Stromal cell of bone marrow (primary cell): Measurements from ENCODE around the gene XAB2.

ENCODE experiments used
- DNase-seq: peaks from one replicate; pipeline ENCODE4 v3.0.0-alpha.2; 2012; ENCODE audit warnings: low read depth

The XAB2 gene

DNA sequence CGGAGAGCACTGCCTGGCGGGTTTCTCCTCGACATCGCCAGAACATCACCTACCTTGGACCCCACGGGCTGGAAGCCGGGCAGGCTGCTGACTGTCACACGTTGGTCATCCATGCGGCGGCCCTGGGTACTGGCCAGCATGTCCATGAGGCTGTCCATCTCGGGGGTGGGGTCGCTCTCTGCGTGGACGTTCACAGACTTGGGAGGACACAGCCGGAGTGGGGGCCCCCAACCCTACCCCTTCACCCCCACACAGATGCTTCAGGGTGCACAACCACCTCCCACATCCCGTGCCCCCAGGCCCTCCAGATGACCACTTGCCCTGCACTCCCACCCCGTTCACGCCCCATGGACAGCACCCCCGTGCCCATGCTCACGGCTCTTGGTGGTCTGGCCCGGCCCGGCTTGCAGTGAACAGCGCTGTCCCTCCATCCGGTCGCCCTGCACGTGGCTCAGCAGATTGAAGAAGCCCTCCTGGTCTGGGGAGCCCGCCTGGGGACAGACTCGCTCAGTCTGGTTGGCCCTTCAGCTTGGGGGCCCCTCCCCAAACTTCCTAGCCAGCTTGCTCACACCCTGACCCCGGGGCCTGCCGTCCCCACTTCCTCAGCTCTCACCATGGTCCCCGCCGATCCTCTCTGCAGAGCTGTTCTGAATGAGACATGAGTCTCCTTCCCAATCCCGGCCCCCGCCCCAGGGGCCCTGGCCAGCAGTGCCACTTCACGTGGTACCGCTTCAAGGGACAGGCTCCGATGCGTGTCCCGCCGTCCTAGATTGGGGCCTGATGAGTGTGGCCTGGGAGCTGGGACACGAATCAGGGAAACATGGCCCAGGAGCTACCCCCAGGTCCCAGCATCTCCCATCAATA is 3.2 kb upstream of the XAB2 start:
- DNase-seq, result no peak

DNA sequence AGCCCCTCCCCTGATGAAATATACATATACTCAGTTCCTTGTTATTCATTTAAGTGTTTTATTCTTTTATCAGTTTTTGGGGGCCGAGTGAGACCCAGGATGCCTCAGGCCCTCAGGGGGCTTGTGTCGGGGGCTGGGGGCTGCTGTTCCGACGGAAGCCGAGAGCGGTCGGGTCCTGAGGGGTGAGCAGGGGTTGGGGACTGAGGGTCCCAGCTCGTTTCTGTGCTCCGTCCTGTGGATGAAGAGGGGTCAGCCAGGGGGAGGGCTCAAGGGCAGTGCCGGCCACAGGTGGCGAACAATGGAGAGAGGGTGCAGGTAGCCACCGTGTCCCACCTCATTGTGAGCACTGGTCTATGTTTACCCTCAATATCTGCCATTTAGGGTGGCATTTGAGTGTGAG is 2.2 kb upstream of the XAB2 start:
- DNase-seq, result no peak

DNA sequence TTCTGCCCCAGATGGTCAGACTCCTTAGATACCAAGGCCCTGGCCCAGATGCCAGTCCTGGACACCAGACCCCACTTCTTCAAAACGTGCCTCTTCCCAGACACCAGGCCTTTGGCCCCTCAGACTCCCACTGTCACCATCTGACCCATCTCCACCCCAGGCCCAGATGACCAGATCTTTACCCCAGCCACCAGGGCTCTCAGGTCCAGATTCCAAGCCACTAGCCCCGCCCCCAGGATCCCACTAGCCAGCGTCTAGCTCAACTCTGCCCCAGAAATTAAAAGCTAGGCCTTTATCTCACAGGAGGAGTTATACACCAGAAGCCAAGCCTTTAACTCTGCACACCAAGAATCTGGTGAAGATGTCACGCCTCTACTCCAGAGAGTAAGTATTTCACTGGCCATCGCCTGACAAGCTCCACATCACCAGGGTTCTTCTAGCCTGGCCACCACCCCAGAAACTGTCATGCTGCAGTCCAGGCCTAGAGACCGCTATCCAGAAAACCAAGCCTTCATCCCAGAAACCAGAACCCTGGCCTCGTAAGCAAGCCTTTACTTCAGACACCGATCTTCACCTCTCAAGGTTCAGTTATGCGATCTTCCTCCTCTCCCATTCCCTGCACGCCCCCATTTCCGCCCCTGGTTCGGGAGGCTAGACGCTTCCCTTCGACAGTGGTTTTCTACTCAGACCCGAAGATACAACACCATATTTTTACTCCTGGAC is 595 bp downstream of the XAB2 start:
- DNase-seq, result no peak

DNA sequence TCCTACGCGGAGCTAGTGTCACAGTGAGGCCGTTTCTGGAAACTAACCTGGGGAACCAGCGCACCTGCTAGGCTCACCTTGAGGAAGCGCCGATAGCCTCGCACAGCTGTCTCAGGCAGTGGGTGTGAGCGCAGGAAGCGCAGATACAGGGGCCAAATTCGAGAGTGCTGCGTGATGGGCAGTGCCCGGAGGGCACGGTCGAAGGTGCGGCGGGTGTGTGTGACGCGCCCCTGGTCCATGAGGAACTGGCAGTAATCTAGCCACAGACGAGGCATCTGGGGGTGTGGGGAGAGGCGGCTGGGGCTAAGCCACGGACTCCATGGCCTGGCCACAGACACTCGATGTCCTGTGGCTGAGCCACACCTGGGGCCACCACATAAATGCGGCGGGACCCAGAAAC is 2.2 kb downstream of the XAB2 start:
- DNase-seq, result no peak

DNA sequence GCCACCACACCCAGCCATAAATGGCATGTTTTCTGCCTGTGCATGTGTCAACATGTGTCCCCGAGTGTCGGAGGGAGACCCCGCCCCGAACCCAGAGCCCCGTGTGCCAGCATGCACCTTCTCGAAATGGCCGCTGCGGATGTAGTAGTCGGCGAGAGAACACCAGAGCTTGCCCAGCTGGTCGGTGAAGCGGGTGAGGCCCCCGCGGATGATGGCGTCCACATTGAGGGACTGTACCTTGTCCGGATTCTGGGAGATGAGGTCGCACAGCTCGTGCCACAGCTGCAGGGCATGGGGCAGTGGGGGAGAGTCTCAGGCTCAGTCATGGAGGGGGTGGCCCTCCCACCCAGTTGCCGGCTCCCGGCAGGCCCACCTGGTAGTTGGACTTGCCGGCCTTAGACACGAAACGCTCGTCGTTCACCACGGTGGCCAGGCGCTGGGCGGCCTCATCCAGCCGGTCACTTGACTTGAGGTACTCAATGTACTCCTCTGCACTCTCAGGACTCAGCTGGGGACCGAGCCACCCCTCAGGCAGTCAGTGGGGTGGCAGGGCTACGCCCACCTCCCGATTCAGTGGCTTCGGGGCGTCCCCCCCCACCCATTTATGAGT is 3.5 kb downstream of the XAB2 start:
- no peak for DNase-seq

DNA sequence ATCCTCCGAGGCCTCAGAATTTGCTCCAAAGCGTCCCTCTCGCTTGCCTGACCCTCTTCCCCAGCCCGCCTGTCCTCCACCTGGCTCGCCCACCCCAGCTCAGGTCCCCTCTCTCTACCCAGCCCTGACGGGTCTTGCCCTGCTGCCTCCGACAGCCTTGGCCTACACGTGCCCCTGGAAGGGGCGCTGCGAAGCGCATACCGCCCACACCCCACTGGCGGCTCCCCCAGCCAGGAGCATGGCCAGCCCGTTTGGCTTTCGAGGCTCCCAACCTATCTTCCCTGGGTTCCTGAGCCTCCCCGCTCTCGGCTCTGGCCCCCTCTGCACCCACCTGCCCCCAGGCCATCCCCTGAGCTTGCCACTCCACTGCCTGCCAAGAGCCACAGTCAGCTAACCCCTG is 4.5 kb downstream of the XAB2 start:
- no peak for DNase-seq

DNA sequence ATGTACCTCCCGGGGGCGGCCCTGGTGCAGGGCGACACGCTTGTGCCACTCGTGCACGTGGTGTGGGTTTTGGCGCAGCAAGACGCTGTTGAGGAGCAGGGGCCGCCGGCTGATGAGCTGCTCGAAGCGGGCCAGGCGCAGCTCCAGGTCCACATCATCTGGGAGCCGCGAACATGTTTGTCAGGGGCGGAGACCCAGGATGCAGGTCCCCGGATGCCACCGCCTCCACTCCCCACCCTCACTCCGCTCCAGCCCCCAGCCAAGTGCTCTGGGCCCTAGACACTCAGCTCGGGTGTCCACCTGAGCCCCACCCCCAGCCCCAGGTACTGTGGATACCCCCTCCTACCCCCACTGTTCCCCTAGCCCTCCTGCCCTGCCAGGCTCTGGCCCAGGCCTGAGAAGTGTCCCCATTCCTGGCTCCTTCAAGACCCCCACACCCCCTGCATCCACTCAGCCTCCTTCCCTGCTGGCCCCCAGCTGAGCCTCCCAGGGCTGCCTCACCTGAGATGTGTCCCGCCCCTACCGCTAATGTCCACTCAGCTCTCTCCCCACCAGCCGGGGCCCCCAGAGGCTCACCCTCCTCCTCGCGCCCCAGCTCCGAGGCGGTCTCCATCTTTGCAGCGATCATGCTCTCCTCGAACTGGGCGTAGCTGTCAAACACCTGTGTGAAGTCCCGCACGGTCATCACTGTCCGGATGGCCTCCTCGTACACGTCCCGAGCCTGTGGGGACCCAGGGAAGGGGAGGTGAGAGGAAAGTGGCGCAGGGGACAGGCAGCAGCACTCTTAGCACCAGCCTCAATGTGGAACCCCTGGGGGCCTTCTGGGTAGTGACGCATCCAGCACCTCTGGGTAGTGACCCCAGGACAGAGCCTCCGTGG is 5.4 kb downstream of the XAB2 start:
- no peak for DNase-seq

DNA sequence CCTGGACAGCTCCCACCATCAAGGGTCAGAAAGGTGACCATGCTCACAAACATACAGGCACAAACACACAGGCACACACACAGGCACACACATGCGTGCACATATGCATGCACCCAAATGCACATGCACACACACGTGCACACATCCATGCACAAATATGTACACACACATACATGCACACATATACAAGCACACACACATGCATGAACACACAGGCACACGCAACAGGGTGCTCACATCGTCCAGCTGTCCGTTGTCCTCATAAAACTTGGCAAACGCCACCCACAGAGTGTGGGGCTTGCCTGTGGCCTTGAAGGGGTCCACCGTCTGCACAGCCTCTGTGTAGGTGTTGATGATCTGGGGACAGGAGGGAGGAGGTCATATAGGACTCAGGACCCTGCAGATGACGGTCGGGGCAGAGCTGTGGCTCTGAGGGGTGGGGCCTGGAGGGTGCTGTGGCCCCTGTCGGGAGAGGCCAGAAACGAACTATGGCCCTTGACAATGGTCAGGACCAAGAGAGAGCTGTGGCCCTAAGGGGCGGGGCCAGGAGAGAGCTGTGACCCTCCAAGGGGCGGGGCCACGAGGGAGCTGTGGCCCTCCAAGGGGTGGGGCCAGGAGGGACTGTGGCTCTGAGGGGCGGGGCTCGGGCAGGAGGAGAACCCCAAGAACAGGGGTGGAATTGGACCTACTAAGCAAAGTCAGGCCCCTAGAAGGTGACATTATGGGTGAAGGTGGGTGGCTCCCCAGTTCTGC is 6.2 kb downstream of the XAB2 start:
- DNase-seq, result no peak

DNA sequence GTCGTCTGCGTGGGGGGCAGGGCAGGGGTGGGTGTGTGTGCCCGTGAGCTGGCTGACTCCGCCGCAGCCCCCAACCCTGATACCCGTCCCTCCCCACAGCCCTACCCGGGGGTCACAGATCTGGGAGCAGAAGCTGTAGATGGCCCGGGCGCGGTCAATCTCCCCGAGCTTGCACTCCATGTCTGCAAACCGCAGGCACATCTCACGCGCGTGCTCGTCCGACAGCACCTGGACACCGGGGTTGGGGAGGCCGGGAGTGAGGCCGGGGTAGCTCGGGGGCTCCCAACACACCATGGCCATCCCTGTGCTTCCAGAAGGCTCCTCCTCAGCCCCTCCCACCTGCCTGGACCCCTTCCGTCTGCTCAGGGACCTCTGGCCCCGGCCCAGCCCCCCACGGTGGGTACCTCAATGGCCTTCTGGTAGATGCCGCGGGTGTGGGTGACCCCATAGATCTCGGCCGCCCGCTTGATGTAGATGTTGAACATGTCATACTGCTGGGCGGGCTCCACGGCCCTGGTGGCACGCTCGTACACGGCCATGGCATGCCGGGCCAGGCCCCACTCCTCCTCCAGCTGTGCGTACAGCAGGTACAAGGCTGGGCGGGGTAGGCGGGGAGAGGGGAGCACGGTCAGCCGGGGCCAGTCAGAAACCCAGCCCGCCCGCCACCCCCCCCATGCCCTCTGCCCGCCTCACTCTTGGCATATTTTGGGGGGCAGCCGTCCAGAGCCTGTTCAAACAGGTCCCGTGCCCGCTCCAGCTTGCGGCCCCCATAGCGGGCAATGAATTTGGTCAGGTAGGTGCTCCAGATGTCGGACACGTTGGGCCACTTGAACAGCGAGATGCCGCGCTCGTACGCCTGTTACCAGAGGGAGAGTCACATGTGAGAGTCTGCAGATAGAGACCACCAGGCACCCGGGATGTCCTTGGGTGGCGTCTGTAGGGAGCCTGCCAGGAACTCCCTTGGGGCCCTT is 8.6 kb downstream of the XAB2 start:
- DNase-seq, result no peak

DNA sequence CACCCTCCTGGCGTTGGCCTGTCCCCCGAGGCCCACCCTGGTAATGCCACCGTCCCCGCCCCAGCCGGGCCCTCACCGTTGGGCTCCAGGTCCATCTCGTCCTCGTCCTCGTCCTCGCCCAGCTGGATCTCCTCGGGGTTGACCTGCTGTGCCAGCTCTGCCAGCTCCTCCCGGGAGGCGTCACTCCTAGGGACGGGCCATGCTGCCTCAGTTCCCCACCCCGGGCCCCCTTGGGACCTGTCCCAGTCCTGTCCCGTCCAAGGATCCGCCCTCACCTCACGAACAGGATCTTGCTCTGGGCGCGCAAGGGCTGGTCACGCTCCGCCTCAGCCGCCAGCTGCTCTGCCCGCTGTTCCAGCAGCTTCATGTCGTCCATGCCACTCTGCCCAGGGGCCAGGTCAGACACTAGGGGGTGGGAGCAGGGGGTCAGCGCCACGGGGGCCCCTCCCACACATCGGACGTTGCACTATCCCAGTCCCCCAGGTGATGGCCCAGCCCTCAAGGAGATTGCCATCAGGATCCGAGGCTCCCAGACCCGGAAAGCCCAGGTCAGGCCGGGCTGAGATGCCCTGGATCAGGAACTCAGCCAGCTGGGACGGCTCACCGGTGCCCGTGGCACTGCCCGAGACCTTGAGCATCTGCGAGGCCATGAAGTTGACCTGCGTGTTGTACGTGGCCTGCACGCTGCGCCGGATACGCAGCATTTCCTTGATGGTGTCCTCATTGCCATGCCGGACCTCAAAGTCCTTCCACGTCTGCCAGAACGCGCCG is 9.5 kb downstream of the XAB2 start:
- DNase-seq, result no peak

DNA sequence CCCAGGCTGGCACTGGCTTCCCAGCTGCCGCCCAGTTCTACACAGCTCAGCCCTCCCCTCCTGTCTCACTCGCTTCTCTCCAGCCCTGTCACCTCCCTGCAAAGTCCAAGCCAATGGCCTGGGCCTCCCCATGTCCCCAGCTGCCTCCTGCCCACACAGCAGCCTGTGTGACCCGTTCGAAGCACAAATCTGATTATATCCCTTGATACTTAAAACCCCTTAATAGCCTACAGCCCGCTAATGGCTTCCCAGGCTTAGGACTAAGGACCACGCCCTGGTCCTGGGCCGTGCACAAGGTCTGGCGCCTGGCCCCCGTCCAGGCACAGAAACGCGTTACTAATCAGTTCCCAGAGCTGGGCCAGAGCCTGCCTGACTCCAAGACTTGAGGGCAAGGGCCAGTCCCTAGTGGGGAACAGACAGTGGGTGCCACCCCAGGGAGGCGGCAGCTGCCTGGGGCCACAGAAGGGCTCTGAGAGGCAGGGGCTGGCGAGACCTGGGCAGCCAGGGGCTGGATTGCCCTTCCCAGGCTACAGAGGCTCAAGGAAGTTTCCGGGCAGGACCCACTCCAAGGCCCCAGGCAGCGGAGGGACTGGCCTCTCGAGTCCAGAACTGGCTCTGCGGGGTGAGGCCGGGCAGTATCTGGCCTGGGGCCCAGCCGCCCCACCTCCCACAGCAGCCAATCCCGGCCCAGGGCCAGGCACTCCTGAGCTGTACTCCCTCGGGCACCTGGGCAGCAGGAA is 10.4 kb downstream of the XAB2 start:
- DNase-seq, result no peak

DNA sequence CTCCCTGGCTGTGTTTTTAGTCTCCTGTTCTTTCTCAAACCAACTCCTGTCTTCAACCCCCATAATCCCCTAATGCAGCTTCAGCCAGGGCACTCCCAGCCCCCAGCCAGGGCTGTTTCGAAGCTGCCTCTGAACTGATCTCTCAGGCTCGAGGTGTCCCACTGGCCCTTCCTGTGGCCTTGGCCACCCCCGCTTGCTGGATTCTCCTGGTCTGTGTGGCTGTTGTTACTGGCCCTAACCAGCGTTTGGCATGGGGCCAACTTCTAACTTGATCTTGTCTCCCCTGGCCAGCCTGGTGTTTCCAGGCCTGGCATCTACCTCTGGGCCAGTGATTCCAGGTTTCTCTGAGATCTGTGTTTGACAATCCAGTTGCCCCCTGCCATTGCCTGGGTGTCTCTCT is 11.0 kb downstream of the XAB2 start:
- DNase-seq, result no peak

DNA sequence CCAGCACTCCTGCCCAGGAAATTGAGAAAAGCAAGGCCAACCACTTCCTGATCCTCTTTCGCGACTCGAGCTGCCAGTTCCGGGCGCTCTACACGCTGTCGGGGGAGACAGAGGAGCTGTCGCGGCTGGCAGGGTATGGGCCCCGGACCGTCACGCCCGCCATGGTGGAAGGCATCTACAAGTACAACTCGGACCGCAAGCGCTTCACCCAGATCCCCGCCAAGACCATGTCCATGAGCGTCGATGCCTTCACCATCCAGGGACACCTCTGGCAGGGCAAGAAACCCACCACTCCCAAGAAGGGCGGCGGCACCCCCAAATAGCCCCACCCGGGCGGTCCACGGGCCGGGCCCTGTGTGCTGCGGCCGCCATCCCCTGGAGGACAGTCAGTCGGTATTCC is 11.6 kb downstream of the XAB2 start:
- DNase-seq, result no peak

DNA sequence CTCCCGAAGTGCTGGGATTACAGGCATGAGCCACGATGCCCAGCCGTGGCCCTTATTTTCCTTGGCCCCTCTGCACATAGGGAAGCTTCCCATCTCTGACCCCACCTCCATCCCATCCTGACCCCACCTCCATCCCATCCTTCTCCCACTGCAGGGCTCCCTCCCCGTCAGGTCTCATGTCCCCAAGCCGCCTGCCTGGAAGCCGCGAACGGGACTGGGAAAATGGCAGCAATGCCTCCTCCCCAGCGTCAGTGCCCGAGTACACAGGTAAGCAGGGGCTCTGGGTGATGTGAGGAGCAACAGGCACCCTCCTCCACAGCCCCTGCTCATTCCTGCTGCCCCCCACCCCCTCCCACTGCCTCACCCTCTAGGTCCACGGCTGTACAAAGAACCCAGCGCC is 12.2 kb downstream of the XAB2 start:
- DNase-seq, result no peak

DNA sequence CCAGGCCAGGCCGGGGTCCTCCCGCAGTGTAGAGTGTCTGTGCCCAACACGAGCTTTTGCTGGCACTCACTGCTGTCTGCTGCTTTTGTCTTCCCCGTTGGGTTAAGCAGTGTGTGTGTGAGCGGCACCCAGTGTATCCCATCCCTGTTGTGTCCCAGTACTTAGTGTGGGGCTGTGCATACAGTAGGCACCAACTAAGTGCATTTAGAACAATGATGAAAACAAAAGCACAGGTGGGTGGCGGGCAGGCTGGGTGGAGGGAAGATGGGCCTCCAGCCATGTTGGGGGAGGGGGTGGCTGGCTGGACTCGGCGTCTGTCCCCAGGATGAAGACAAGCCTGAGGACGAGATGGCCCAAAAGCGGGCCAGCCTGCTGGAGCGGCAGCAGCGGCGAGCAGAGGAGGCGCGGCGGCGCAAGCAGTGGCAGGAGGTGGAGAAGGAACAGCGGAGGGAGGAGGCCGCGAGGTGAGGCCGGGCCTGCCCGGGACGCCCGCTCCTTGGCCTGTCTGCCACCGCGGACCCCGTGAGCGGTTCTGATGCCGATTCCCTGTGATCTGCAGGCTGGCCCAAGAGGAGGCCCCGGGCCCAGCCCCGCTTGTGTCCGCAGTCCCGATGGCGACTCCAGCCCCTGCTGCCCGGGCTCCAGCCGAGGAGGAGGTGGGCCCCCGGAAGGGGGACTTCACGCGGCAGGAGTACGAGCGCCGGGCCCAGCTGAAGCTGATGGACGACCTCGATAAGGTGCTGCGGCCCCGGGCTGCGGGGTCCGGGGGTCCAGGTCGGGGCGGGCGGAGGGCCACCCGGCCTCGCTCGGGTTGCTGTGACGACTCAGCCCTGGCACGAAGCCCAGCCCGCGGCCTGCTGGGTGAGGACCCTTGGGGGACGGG is 14.2 kb downstream of the XAB2 start:
- no peak for DNase-seq

DNA sequence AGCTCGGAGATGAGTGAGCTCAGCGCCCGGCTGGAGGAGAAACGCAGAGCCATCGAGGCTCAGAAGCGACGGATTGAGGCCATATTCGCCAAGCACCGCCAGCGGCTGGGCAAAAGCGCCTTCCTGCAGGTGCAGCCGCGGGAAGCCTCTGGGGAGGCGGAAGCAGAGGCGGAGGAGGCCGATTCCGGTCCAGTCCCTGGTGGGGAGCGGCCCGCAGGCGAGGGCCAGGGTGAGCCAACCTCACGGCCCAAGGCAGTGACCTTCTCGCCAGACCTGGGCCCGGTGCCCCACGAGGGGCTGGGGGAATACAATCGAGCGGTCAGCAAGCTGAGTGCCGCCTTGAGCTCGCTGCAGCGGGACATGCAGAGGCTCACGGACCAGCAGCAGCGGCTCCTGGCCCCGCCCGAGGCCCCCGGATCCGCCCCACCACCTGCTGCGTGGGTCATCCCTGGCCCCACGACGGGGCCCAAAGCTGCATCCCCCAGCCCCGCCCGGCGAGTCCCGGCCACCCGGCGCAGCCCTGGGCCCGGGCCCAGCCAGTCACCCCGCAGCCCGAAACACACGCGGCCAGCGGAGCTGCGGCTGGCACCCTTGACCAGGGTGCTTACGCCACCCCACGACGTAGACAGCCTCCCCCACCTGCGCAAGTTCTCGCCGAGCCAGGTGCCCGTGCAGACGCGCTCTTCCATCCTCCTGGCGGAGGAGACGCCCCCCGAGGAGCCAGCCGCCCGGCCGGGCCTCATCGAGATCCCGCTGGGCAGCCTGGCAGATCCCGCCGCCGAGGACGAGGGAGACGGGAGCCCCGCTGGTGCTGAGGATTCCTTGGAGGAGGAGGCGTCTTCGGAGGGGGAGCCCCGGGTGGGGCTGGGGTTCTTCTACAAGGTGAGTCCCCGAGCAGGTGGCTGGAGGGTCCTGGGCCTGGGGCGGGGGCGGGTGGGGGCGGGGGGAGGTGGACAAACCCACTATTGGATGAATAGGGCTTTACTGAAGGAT is 16.8 kb downstream of the XAB2 start:
- DNase-seq, result no peak
